K562 (cell line): ENCODE results near the gene YJEFN3. TPM values are rescaled to one million over a fixed set of nuclear protein-coding genes. Genes with fewer than 3 reads are reported as not detected.

Experiments used
- PHF8 ChIP-seq: fragments of 200-600 bp; sonication (generic); IDR thresholded peaks from 2 replicates; pipeline ENCODE4 v1.6.1; 2012; ENCODE audit warnings: mixed run types, mild to moderate bottlenecking, inconsistent platforms, low read length, moderate library complexity, borderline replicate concordance
- RBFOX2 ChIP-seq: fragments of 200-400 bp; formaldehyde crosslinking; IDR thresholded peaks from 2 replicates; pipeline ENCODE4 v1.6.1; 2017; ENCODE audit warnings: low read depth, mild to moderate bottlenecking, low read length, moderate library complexity
- SP1 ChIP-seq: sonication (generic); formaldehyde crosslinking; IDR thresholded peaks from 2 replicates; pipeline ENCODE4 v1.8.1; 2022; ENCODE audit warnings: mild to moderate bottlenecking, missing genetic modification reagents
- ZKSCAN8 ChIP-seq: fragments of 200-800 bp; sonication (Bioruptor generic); IDR thresholded peaks from 2 replicates; pipeline ENCODE4 v1.6.1; 2016; ENCODE audit warnings: missing genetic modification characterization, missing compliant biosample characterization
- polyA plus RNA-seq, 8 experiments: library from polyadenylated mRNA; depleted of rRNA in 4 of 8; stranded (reverse) in 5 of 8; unstranded in 3 of 8; fragments of >200 nt; fragmentation: Nextera tagmentation in 2 of 8; fragmentation: Illumina TruSeq in 1 of 8; extraction: Ambion mirVana in 2 of 8; extraction: Trizol in 1 of 8; gene quantifications; 2 replicates each; pipeline versions ENCODE4 v1.2.1 to v1.2.3, GENCODE V29; 2011 to 2014; ENCODE audit warnings: inconsistent platforms in 1 of 8, missing spikeins in 1 of 8
- total RNA-seq, 7 experiments: library from RNA; depleted of rRNA in 6 of 7; stranded (reverse); fragments of >200 nt in 6 of 7; fragmentation: Illumina TruSeq in 2 of 7; extraction: Trizol in 2 of 7; gene quantifications; 2 replicates each; pipeline versions ENCODE4 v1.2.1 to v1.2.3, GENCODE V29; 2011 to 2021; ENCODE audit warnings: low replicate concordance in 1 of 7
- TF ChIP-seq, protein P1 (sequence below): fragments of 450-650 bp; IDR thresholded peaks from 2 replicates; pipeline ENCODE4 v1.6.1; 2016; ENCODE audit warnings: mild to moderate bottlenecking, moderate library complexity
- TF ChIP-seq, protein P2 (sequence below): fragments of 450-650 bp; formaldehyde crosslinking; IDR thresholded peaks from 2 replicates; pipeline ENCODE4 v1.4.0; 2022; ENCODE audit warnings: mild to moderate bottlenecking, moderate library complexity
- TF ChIP-seq, protein P3 (sequence below): fragments of 450-650 bp; conservative IDR thresholded peaks from 2 replicates; pipeline ENCODE4 v1.6.1; 2016; ENCODE audit warnings: missing genetic modification characterization, low read depth, mild to moderate bottlenecking, control low read depth, missing compliant biosample characterization
- TF ChIP-seq, protein P4 (sequence below): sonication (generic); formaldehyde crosslinking; IDR thresholded peaks from 2 replicates; pipeline ENCODE4 v1.5.0; 2020; ENCODE audit warnings: missing genetic modification reagents
- TF ChIP-seq, protein P5 (sequence below): fragments of 200-800 bp; sonication (Bioruptor generic); IDR thresholded peaks from 2 replicates; pipeline ENCODE4 v1.6.1; 2017; ENCODE audit warnings: missing genetic modification characterization, missing compliant biosample characterization

Gene YJEFN3
- total and polyA plus RNA-seq, 9 of the 15 experiments (the other 6 are each of a cell fraction or from before 2014, with no cell fraction given): 0.04 to 5.8 (median 1.3) TPM; not detected in 1

DNA sequence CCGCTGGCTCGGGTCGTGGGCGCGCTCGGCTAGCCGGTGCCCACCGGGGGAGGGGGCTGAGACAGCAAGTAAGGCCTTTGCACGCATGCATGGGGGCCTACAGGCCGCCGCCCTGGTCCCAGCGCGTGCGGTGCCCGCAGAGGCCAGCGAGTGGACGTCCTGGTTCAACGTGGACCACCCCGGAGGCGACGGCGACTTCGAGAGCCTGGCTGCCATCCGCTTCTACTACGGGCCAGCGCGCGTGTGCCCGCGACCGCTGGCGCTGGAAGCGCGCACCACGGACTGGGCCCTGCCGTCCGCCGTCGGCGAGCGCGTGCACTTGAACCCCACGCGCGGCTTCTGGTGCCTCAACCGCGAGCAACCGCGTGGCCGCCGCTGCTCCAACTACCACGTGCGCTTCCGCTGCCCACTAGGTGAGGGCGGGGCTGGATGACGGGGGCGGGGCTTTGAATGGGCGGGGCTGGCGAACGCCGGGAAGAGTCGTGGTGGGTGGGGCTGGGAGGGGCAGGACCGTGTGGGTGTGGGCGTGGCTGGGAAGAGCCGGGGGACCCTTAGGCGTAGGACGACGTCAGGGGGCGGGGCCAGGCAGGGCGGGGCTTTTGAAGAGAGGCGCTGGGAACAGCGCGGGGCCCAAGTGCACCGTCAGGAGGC is 11.5 kb downstream of the YJEFN3 start (continued):
- TF ChIP-seq, protein P1, sequence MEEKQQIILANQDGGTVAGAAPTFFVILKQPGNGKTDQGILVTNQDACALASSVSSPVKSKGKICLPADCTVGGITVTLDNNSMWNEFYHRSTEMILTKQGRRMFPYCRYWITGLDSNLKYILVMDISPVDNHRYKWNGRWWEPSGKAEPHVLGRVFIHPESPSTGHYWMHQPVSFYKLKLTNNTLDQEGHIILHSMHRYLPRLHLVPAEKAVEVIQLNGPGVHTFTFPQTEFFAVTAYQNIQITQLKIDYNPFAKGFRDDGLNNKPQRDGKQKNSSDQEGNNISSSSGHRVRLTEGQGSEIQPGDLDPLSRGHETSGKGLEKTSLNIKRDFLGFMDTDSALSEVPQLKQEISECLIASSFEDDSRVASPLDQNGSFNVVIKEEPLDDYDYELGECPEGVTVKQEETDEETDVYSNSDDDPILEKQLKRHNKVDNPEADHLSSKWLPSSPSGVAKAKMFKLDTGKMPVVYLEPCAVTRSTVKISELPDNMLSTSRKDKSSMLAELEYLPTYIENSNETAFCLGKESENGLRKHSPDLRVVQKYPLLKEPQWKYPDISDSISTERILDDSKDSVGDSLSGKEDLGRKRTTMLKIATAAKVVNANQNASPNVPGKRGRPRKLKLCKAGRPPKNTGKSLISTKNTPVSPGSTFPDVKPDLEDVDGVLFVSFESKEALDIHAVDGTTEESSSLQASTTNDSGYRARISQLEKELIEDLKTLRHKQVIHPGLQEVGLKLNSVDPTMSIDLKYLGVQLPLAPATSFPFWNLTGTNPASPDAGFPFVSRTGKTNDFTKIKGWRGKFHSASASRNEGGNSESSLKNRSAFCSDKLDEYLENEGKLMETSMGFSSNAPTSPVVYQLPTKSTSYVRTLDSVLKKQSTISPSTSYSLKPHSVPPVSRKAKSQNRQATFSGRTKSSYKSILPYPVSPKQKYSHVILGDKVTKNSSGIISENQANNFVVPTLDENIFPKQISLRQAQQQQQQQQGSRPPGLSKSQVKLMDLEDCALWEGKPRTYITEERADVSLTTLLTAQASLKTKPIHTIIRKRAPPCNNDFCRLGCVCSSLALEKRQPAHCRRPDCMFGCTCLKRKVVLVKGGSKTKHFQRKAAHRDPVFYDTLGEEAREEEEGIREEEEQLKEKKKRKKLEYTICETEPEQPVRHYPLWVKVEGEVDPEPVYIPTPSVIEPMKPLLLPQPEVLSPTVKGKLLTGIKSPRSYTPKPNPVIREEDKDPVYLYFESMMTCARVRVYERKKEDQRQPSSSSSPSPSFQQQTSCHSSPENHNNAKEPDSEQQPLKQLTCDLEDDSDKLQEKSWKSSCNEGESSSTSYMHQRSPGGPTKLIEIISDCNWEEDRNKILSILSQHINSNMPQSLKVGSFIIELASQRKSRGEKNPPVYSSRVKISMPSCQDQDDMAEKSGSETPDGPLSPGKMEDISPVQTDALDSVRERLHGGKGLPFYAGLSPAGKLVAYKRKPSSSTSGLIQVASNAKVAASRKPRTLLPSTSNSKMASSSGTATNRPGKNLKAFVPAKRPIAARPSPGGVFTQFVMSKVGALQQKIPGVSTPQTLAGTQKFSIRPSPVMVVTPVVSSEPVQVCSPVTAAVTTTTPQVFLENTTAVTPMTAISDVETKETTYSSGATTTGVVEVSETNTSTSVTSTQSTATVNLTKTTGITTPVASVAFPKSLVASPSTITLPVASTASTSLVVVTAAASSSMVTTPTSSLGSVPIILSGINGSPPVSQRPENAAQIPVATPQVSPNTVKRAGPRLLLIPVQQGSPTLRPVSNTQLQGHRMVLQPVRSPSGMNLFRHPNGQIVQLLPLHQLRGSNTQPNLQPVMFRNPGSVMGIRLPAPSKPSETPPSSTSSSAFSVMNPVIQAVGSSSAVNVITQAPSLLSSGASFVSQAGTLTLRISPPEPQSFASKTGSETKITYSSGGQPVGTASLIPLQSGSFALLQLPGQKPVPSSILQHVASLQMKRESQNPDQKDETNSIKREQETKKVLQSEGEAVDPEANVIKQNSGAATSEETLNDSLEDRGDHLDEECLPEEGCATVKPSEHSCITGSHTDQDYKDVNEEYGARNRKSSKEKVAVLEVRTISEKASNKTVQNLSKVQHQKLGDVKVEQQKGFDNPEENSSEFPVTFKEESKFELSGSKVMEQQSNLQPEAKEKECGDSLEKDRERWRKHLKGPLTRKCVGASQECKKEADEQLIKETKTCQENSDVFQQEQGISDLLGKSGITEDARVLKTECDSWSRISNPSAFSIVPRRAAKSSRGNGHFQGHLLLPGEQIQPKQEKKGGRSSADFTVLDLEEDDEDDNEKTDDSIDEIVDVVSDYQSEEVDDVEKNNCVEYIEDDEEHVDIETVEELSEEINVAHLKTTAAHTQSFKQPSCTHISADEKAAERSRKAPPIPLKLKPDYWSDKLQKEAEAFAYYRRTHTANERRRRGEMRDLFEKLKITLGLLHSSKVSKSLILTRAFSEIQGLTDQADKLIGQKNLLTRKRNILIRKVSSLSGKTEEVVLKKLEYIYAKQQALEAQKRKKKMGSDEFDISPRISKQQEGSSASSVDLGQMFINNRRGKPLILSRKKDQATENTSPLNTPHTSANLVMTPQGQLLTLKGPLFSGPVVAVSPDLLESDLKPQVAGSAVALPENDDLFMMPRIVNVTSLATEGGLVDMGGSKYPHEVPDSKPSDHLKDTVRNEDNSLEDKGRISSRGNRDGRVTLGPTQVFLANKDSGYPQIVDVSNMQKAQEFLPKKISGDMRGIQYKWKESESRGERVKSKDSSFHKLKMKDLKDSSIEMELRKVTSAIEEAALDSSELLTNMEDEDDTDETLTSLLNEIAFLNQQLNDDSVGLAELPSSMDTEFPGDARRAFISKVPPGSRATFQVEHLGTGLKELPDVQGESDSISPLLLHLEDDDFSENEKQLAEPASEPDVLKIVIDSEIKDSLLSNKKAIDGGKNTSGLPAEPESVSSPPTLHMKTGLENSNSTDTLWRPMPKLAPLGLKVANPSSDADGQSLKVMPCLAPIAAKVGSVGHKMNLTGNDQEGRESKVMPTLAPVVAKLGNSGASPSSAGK: peak; percentile 86
- TF ChIP-seq, protein P2, sequence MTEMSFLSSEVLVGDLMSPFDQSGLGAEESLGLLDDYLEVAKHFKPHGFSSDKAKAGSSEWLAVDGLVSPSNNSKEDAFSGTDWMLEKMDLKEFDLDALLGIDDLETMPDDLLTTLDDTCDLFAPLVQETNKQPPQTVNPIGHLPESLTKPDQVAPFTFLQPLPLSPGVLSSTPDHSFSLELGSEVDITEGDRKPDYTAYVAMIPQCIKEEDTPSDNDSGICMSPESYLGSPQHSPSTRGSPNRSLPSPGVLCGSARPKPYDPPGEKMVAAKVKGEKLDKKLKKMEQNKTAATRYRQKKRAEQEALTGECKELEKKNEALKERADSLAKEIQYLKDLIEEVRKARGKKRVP (CRISPR knock-in tag): no peak
- TF ChIP-seq SP1 (CRISPR knock-in tag) (peak; percentile 26; the same call in 1 of the 2 replicates), PHF8 (peak; percentile 5; the same call in 1 of the 2 replicates), RBFOX2 (peak; percentile 55), ZKSCAN8 (CRISPR knock-in tag) (no peak)
- TF ChIP-seq, protein P3, sequence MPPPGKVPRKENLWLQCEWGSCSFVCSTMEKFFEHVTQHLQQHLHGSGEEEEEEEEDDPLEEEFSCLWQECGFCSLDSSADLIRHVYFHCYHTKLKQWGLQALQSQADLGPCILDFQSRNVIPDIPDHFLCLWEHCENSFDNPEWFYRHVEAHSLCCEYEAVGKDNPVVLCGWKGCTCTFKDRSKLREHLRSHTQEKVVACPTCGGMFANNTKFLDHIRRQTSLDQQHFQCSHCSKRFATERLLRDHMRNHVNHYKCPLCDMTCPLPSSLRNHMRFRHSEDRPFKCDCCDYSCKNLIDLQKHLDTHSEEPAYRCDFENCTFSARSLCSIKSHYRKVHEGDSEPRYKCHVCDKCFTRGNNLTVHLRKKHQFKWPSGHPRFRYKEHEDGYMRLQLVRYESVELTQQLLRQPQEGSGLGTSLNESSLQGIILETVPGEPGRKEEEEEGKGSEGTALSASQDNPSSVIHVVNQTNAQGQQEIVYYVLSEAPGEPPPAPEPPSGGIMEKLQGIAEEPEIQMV (tag): no peak
- TF ChIP-seq, protein P4, sequence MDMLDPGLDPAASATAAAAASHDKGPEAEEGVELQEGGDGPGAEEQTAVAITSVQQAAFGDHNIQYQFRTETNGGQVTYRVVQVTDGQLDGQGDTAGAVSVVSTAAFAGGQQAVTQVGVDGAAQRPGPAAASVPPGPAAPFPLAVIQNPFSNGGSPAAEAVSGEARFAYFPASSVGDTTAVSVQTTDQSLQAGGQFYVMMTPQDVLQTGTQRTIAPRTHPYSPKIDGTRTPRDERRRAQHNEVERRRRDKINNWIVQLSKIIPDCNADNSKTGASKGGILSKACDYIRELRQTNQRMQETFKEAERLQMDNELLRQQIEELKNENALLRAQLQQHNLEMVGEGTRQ (CRISPR knock-in tag): peak; percentile 54
- TF ChIP-seq, protein P5, sequence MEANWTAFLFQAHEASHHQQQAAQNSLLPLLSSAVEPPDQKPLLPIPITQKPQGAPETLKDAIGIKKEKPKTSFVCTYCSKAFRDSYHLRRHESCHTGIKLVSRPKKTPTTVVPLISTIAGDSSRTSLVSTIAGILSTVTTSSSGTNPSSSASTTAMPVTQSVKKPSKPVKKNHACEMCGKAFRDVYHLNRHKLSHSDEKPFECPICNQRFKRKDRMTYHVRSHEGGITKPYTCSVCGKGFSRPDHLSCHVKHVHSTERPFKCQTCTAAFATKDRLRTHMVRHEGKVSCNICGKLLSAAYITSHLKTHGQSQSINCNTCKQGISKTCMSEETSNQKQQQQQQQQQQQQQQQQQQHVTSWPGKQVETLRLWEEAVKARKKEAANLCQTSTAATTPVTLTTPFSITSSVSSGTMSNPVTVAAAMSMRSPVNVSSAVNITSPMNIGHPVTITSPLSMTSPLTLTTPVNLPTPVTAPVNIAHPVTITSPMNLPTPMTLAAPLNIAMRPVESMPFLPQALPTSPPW (CRISPR knock-in tag): peak; percentile 48; the same call in 1 of the 2 replicates
